Measurements from ENCODE around the gene XPR1.
"Not testable (repeated sequence)": the region's sequence is repeated elsewhere in the genome, so short reads cannot be mapped to it uniquely, and the experiment has no call there.

XPR1 gene

DNA sequence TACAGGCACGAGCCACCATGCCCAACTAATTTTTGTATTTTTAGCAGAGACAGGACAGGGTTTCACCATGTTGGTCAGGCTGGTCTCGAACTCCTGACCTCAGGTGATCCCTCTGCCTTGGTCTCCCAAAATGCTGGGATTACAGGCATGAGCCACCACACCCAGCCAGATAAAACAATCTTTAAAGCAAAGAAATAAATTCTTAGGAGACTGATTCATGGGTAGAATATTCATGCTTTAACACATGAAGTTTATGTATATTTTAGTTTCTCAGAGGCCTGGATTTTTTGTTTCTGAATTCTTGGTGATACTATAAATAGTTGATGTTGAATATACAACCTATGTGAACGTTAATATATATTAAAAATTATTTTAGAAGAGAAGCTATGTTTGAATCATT is 153.5 kb downstream of the XPR1 start:
- TF ChIP-seq, protein P1, sequence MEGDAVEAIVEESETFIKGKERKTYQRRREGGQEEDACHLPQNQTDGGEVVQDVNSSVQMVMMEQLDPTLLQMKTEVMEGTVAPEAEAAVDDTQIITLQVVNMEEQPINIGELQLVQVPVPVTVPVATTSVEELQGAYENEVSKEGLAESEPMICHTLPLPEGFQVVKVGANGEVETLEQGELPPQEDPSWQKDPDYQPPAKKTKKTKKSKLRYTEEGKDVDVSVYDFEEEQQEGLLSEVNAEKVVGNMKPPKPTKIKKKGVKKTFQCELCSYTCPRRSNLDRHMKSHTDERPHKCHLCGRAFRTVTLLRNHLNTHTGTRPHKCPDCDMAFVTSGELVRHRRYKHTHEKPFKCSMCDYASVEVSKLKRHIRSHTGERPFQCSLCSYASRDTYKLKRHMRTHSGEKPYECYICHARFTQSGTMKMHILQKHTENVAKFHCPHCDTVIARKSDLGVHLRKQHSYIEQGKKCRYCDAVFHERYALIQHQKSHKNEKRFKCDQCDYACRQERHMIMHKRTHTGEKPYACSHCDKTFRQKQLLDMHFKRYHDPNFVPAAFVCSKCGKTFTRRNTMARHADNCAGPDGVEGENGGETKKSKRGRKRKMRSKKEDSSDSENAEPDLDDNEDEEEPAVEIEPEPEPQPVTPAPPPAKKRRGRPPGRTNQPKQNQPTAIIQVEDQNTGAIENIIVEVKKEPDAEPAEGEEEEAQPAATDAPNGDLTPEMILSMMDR (IDR thresholded peaks at IDR 0.05; ENCODE audit: insufficient read depth, low read length, poor library complexity, severe bottlenecking) = no peak
- H3K4me3 ChIP-seq (replicated peaks; ENCODE audit: low read depth, low read length) = no peak overlapping the region
- no peak for DNase-seq (ENCODE audit: extremely low read depth, insufficient read length)
- no peaks in the 10 kb centered on the region for H3K36me3 ChIP-seq (ENCODE audit: control insufficient read depth, insufficient read depth, low read length)
- no peaks in the 10 kb centered on the region for H3K27me3 ChIP-seq (replicated peaks; ENCODE audit: control insufficient read depth, insufficient read depth, low read length)

GRCh38 chr1:180785887-180786286 is 154.1 kb downstream of the XPR1 start:
- TF ChIP-seq, protein P1 (IDR thresholded peaks at IDR 0.05; ENCODE audit: insufficient read depth, low read length, poor library complexity, severe bottlenecking) = no peak
- no peak for DNase-seq (ENCODE audit: extremely low read depth, insufficient read length)
- Histone ChIP-seq H3K36me3 (ENCODE audit: control insufficient read depth, insufficient read depth, low read length) (no peaks in the 10 kb centered on the region), H3K4me3 (replicated peaks; ENCODE audit: low read depth, low read length) (no peak overlapping the region), H3K27me3 (replicated peaks; ENCODE audit: control insufficient read depth, insufficient read depth, low read length) (no peaks in the 10 kb centered on the region)

- Histone ChIP-seq H3K36me3 (ENCODE audit: control insufficient read depth, insufficient read depth, low read length) (no peaks in the 10 kb centered on the region), H3K27me3 (replicated peaks; ENCODE audit: control insufficient read depth, insufficient read depth, low read length) (no peaks in the 10 kb centered on the region), H3K4me3 (replicated peaks; ENCODE audit: low read depth, low read length) (no peak overlapping the region)
- no peak for DNase-seq (ENCODE audit: extremely low read depth, insufficient read length)
- TF ChIP-seq, protein P1 (IDR thresholded peaks at IDR 0.05; ENCODE audit: insufficient read depth, low read length, poor library complexity, severe bottlenecking) = no peak
Observed at GRCh38 chr1:180786624-180787023, 154.8 kb downstream of the XPR1 start.

- no peaks in the 10 kb centered on the region for H3K36me3 ChIP-seq (ENCODE audit: control insufficient read depth, insufficient read depth, low read length)
- no peak for DNase-seq (ENCODE audit: extremely low read depth, insufficient read length)
- no peak overlapping the region for H3K4me3 ChIP-seq (replicated peaks; ENCODE audit: low read depth, low read length)
- no peaks in the 10 kb centered on the region for H3K27me3 ChIP-seq (replicated peaks; ENCODE audit: control insufficient read depth, insufficient read depth, low read length)
- TF ChIP-seq, protein P1 (IDR thresholded peaks at IDR 0.05; ENCODE audit: insufficient read depth, low read length, poor library complexity, severe bottlenecking) = no peak
Observed at GRCh38 chr1:180787628-180788307, 155.9 kb downstream of the XPR1 start.

DNA sequence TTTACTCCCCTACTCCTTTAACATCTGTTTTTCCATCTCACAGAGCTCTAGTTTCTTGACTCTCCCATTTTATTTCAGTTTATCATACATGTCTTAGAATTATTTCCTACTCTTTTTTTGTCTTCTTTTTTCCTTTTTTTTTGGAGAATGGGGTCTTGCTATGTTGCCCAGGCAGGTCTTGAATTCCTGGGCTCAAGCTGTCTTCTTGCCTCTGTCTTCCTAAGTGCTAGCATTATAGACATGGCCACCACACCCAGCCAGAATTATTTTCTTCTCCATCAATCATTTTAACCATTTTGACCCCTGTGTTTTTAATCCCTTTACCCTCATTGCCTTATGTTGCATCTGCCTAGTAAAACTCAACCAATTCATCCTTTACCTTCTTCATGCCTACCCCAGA is 157.6 kb downstream of the XPR1 start:
- no peak overlapping the region for H3K4me3 ChIP-seq (replicated peaks; ENCODE audit: low read depth, low read length)
- TF ChIP-seq, protein P1 (IDR thresholded peaks at IDR 0.05; ENCODE audit: insufficient read depth, low read length, poor library complexity, severe bottlenecking) = no peak
- no peaks in the 10 kb centered on the region for H3K36me3 ChIP-seq (ENCODE audit: control insufficient read depth, insufficient read depth, low read length)
- DNase-seq (ENCODE audit: extremely low read depth, insufficient read length) = no peak
- no peaks in the 10 kb centered on the region for H3K27me3 ChIP-seq (replicated peaks; ENCODE audit: control insufficient read depth, insufficient read depth, low read length)

GRCh38 chr1:180791152-180791551 is 159.3 kb downstream of the XPR1 start:
- not testable (repeated sequence) for H3K36me3 ChIP-seq (ENCODE audit: control insufficient read depth, insufficient read depth, low read length); DNase-seq (ENCODE audit: extremely low read depth, insufficient read length); H3K4me3 ChIP-seq (replicated peaks; ENCODE audit: low read depth, low read length); H3K27me3 ChIP-seq (replicated peaks; ENCODE audit: control insufficient read depth, insufficient read depth, low read length)
